Heart right ventricle (tissue), 16 donors: ENCODE measurements around the gene CAGE1. TPM values are rescaled to one million over a fixed set of nuclear protein-coding genes. Genes with fewer than 3 reads are reported as not detected.

Experiments used
- ATAC-seq, 8 donors: fragments of 200-7000 bp; cut with Tn5 transposase; one replicate each; pipeline ENCODE4 v1.9.1; 2020; ENCODE audit warnings: mild to moderate bottlenecking in 8 of 8, moderate library complexity in 8 of 8, moderate number of reproducible peaks in 1 of 8
- DNase-seq, 2 donors: peaks; one replicate each; pipeline ENCODE4 v3.0.0-alpha.2; 2020
- H3K27ac ChIP-seq, 10 donors: fragments of 200-600 bp; sonication (generic) in 2 of 10; one replicate each; pipeline versions ENCODE4 v1.5.0 to v1.8.0; 2020 to 2022; ENCODE audit warnings: mild to moderate bottlenecking in 3 of 10
- H3K27me3 ChIP-seq, 7 donors: fragments of 200-600 bp; one replicate each; pipeline ENCODE4 v1.8.0; 2021 to 2022; ENCODE audit warnings: mild to moderate bottlenecking in 2 of 7
- H3K36me3 ChIP-seq, 9 donors: fragments of 200-600 bp; sonication (generic) in 1 of 9; one replicate each; pipeline versions ENCODE4 v1.5.0 to v1.8.0; 2020 to 2022; ENCODE audit warnings: mild to moderate bottlenecking in 2 of 9
- H3K4me1 ChIP-seq, 9 donors: fragments of 200-600 bp; sonication (generic) in 1 of 9; one replicate each; pipeline versions ENCODE4 v1.5.0 to v1.8.0; 2020 to 2022; ENCODE audit warnings: mild to moderate bottlenecking in 4 of 9
- H3K4me3 ChIP-seq, 10 donors: fragments of 200-600 bp; sonication (generic) in 2 of 10; one replicate each; pipeline versions ENCODE4 v1.5.0 to v1.8.0; 2020 to 2022; ENCODE audit warnings: mild to moderate bottlenecking in 7 of 10, moderate library complexity in 2 of 10
- H3K9me3 ChIP-seq, 11 donors: fragments of 200-600 bp in 10 of 11; sonication (generic) in 2 of 11; one replicate each; pipeline versions ENCODE4 v1.5.0 to v1.8.0; 2013 to 2022; ENCODE audit warnings: mild to moderate bottlenecking in 2 of 11, control low read depth in 1 of 11, moderate library complexity in 1 of 11
- WGBS, 2 donors: extraction: QIAGEN DNeasy Blood & Tissue Kit; methylation state at CpG; one replicate each; pipeline ENCODE4 v1.1.7; 2013; ENCODE audit warnings: inconsistent platforms in 1 of 2; 5-methylcytosine and 5-hydroxymethylcytosine counted together
- intact Hi-C, 10 donors: fragments of 100-400 bp; cut with DNase I; formaldehyde crosslinking; loops; one replicate each; pipeline versions ENCODE4 v1.11.1 to v1.14.2; 2022
- polyA plus RNA-seq, 2 donors: library from polyadenylated mRNA; stranded (reverse); fragments of 200-250 nt; gene quantifications; one replicate each; pipeline ENCODE4 v1.2.3, GENCODE V29; 2013
- total RNA-seq, 10 donors: library from RNA; stranded (reverse); fragmentation: NEBNext Ultra II Directional in 3 of 10; extraction: Animal tissue kit (Norgen Biotek cat#: 25700) in 3 of 10; gene quantifications; one replicate each; pipeline versions ENCODE4 v1.2.1 to v1.2.4, GENCODE V29; 2021 to 2023
- TF ChIP-seq, protein P1 (sequence below), 9 donors: fragments of 200-600 bp; sonication (generic) in 2 of 9; IDR thresholded peaks; one replicate each; pipeline versions ENCODE4 v1.5.0 to v1.8.0; 2021 to 2022; ENCODE audit warnings: antibody characterized with exemption in 9 of 9, mild to moderate bottlenecking in 5 of 9, moderate library complexity in 1 of 9
- donor health status: Arrhythmogenic right ventricular cardiomyopathy.
- donor health status: ischemic (EF 13 %, LVEDD 7.1; RV severe dilation, severe dysfunction).
- donor health status: healthy with polysubstance abuse.
- donor health status: DM: no; HTN: yes; CAD: no.
- donor health status: DM: no; HTN: no; CAD: no.
- donor health status: ischemic (EF 25% LVEDD 6.9; RV normal size, moderate dysfunction).
- donor health status: ischemic (EF 25% LVEDD 5.7; RV mildly dilated, moderate dysfunction).
- donor health status: healthy.
- donor health status: DM: yes; HTN: yes; CAD: no.
- donor health status: Ischemic cardiomyopathy.
- donor health status: ischemic (EF 35%, LVEDD 5.7; RV mildly dilated, moderate dysfunction).
- donor health status: nonischemic (EF 11% LVEDD 7.7; RV severe dilation, severe dysfunction).
- donor health status: DM: yes; HTN: yes; CAD: no.
- donor health status: PGD.
- donor health status: ischemic (EF 29% LVEDD 5.4; RV normal size, mild dysfunction).
- donor health status: nonischemic (EF 23%, LVEDD 6.1; RV moderate dilation, normal function).

Gene CAGE1
- total and polyA plus RNA-seq, 12 donors: 0.08 to 0.32 TPM; not detected in 10

DNA sequence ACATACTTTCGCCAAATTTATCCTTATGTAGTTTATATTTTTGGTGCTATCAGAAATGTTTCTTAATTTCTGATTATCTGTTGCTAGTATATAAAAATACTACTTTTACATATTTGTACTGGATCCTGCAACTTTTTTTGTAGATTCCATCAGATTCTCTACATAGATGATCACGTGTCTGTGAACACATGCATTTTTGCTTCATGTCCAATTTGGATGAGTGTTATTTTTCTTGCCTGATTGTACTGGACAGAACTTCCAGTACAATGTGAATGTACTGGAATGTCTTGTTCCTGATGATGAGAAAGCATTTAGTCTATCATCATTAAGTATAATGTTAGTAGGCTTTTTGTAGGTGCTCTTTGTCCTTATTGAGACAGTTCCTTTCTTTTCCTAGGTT is 51.5 kb downstream of the CAGE1 start:
- no peak for DNase-seq
- Histone ChIP-seq H3K27ac (no peak overlapping the region), H3K4me3 (no peak overlapping the region), H3K9me3 (no peaks in the 10 kb centered on the region), H3K4me1 (peaks cover 0 to 8% (median 0%) of the 10 kb centered on the region in 9 donors), H3K36me3 (no peaks in the 10 kb centered on the region), H3K27me3 (peaks cover 0 to 13% (median 0%) of the 10 kb centered on the region in 7 donors)
- WGBS, 2 donors: 64 to 84% methylated on average over 2 of the region's 2 CpGs
- TF ChIP-seq, protein P1, sequence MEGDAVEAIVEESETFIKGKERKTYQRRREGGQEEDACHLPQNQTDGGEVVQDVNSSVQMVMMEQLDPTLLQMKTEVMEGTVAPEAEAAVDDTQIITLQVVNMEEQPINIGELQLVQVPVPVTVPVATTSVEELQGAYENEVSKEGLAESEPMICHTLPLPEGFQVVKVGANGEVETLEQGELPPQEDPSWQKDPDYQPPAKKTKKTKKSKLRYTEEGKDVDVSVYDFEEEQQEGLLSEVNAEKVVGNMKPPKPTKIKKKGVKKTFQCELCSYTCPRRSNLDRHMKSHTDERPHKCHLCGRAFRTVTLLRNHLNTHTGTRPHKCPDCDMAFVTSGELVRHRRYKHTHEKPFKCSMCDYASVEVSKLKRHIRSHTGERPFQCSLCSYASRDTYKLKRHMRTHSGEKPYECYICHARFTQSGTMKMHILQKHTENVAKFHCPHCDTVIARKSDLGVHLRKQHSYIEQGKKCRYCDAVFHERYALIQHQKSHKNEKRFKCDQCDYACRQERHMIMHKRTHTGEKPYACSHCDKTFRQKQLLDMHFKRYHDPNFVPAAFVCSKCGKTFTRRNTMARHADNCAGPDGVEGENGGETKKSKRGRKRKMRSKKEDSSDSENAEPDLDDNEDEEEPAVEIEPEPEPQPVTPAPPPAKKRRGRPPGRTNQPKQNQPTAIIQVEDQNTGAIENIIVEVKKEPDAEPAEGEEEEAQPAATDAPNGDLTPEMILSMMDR (IDR thresholded peaks at IDR 0.05): no peak
- intact Hi-C loops: no loop called here
- ATAC-seq: no peak

DNA sequence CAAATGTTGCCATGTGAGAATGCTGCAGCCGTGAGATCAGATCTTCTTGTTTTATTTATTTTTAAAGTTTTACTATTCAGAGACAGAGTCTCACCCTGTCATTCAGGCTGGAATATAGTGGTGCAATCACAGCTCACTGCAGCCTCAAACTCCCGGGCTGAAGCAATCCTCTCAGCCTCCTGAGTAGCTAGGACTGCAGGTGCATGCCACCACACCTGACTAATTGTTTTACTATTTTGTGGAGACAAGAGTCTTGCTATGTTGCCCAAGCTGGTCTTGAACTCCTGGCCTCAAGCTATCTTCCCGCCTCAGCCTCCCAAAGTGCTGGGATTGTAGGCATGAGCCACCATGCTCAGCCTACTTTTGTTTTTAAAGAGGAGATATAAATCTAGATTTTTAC is 54.0 kb downstream of the CAGE1 start:
- WGBS, 2 donors: 90 to 91% methylated on average over 3 of the region's 3 CpGs
- Histone ChIP-seq H3K27ac (no peak overlapping the region), H3K27me3 (peaks cover 0 to 4% (median 0%) of the 10 kb centered on the region in 7 donors), H3K4me1 (no peaks in the 10 kb centered on the region), H3K9me3 (no peaks in the 10 kb centered on the region), H3K4me3 (no peak overlapping the region), H3K36me3 (no peaks in the 10 kb centered on the region)
- intact Hi-C loops: no loop called here
- ATAC-seq (no peak), DNase-seq (no peak)
- TF ChIP-seq, protein P1 (IDR thresholded peaks at IDR 0.05): no peak

DNA sequence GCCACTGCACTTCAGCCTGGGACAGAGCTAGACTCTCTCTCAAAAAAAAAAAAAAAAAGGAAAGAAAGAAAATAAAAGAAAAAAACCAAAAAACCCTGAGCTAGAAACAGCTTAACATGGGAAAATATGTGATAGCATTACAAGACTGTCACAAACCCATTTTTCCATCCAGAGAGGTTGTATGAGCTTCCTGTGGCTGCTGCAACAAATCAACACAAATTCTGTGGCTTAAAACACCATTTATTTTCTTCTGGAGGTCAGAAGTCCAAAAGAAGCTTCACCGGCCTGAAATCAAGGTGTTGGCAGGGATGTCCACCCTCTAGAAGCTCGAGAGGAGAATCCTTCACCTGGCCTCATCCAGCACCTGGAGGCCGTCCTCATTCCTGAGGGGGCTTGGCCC is 54.9 kb downstream of the CAGE1 start:
- ATAC-seq: no peak
- H3K27ac ChIP-seq: no peak overlapping the region

DNA sequence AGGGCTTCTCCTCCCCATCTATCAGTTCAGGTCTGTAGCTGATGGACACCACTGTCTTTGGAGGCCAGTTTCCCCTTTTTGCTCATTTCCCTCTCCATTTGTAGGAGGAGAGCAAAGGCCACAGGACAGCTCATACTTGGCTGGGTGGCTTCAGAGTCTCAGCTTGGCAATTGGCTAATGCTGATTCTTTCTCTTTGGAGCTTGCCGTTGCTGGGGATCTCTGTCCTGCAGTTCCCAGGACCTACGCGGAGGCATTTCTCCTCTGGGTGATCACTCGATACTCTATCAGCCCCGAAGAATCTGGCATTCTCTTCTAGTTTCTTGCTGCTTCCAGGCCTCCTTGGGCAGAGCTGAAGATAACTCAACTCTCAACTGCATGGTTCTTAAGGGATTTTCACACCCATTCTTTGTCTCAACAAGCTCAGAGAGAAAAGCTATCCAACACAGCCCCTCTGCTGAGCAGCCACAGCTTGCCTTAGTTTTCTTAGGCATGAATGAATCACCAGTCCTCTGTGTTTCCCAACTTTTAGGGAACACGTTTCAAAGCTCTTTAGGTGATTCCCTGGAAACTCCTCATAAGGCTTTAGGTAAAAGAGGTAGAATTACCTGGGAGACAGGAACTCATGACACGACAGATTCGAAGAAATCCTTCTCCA is 57.3 kb downstream of the CAGE1 start:
- TF ChIP-seq, protein P1 (IDR thresholded peaks at IDR 0.05): no peak
- Histone ChIP-seq H3K27me3 (no peaks in the 10 kb centered on the region), H3K36me3 (no peaks in the 10 kb centered on the region), H3K4me3 (no peak overlapping the region), H3K27ac (no peak overlapping the region), H3K4me1 (peaks cover 0 to 5% (median 0%) of the 10 kb centered on the region in 9 donors), H3K9me3 (no peaks in the 10 kb centered on the region)
- no peak for ATAC-seq
- 82 to 86% methylated on average over 8 of the region's 8 CpGs for WGBS, 2 donors
- intact Hi-C loops: no loop called here
- no peak for DNase-seq

More for the DNA sequence above, 54.9 kb downstream of the CAGE1 start:
- Histone ChIP-seq H3K36me3 (no peaks in the 10 kb centered on the region), H3K27me3 (peaks cover 0 to 3% (median 0%) of the 10 kb centered on the region in 7 donors), H3K4me3 (no peak overlapping the region), H3K9me3 (no peaks in the 10 kb centered on the region), H3K4me1 (no peaks in the 10 kb centered on the region)
- no peak for DNase-seq
- intact Hi-C loops: no loop called here
- WGBS, 2 donors: 80 to 89% methylated on average over 3 of the region's 3 CpGs
- TF ChIP-seq, protein P1 (IDR thresholded peaks at IDR 0.05): no peak
